T-cell (primary cell): ENCODE results near the gene DEPDC1. TPM values are rescaled to one million over a fixed set of nuclear protein-coding genes. Genes with fewer than 3 reads are reported as not detected.
A peak's percentile ranks its signal among the peaks of the same experiment; 100 is the strongest.
"Not testable (repeated sequence)": the region's sequence is repeated elsewhere in the genome, so short reads cannot be mapped to it uniquely, and the experiment has no call there.

Experiments used
- ATAC-seq, 4 experiments: fragments of 200-7000 bp in 3 of 4; fragments of 150-1000 bp in 1 of 4; cut with Tn5 transposase; replicated peaks in 1 of 4; 1 replicate in 3 of 4; 2 replicates in 1 of 4; pipeline ENCODE4 v1.10.0; 2021; ENCODE audit warnings: moderate library complexity in 3 of 4, mild to moderate bottlenecking in 2 of 4, moderate number of reproducible peaks in 1 of 4
- CTCF ChIA-PET, 2 donors: fragments of 300-600 bp; sonication (Branson Sonifier 250); formaldehyde crosslinking; loops; one replicate each; lab custom pipeline; 2022; ENCODE audit warnings: antibody characterized with exemption in 2 of 2; lab: Charles Lee
- POLR2A ChIA-PET, 2 donors: fragments of 300-600 bp; sonication (Branson Sonifier 250); formaldehyde crosslinking; loops; one replicate each; lab custom pipeline; 2022; ENCODE audit warnings: antibody characterized with exemption in 2 of 2; lab: Charles Lee
- DNase-seq, 35 experiments: peaks; one replicate each; pipeline versions ENCODE4 v3.0.0 to v3.0.0-alpha.2; 2013 to 2023
- H3K27ac ChIP-seq: one replicate; pipeline ENCODE4 v1.5.1; 2013; ENCODE audit warnings: low read length
- H3K27me3 ChIP-seq, 2 experiments: replicated peaks in 1 of 2; 1 replicate in 1 of 2; 2 replicates in 1 of 2; pipeline versions ENCODE4 v1.6.1 to v1.7.0; 2013; ENCODE audit warnings: low read length in 1 of 2, mixed read lengths in 1 of 2; ENCODE audit not compliant: control insufficient read depth in 2 of 2, insufficient read depth in 2 of 2; ENCODE audit errors: extremely low read depth in 1 of 2
- H3K36me3 ChIP-seq, 2 donors: 1 replicate in 1 of 2; 2 replicates in 1 of 2; pipeline versions ENCODE4 v1.6.1 to v1.7.0; 2013; ENCODE audit warnings: low read length in 1 of 2; ENCODE audit not compliant: control insufficient read depth in 2 of 2, insufficient read depth in 1 of 2; ENCODE audit errors: extremely low read depth in 1 of 2
- H3K4me1 ChIP-seq, 2 experiments: 1 replicate in 1 of 2; 2 replicates in 1 of 2; pipeline versions ENCODE4 v1.6.1 to v1.7.0; 2013; ENCODE audit warnings: low read length in 2 of 2, mixed read lengths in 1 of 2; ENCODE audit not compliant: insufficient read depth in 2 of 2, control insufficient read depth in 1 of 2; ENCODE audit errors: extremely low read depth in 1 of 2
- H3K4me3 ChIP-seq, 2 donors: 1 replicate in 1 of 2; 2 replicates in 1 of 2; pipeline versions ENCODE4 v1.5.1 to v1.7.0; 2013; ENCODE audit warnings: mild to moderate bottlenecking in 2 of 2, low read length in 1 of 2, moderate library complexity in 1 of 2; ENCODE audit not compliant: control insufficient read depth in 1 of 2; ENCODE audit errors: extremely low read depth in 1 of 2
- H3K9me3 ChIP-seq: 2 replicates; pipeline ENCODE4 v1.7.0; 2013
- H3K27ac Mint-ChIP-seq, 2 donors: one replicate each; pipeline ENCODE4 v1.8.0; 2020 to 2021; ENCODE audit warnings: mild to moderate bottlenecking in 2 of 2, mixed read lengths in 2 of 2
- H3K27me3 Mint-ChIP-seq, 2 donors: one replicate each; pipeline ENCODE4 v1.8.0; 2021 to 2022; ENCODE audit warnings: mixed read lengths in 2 of 2
- H3K36me3 Mint-ChIP-seq: one replicate; pipeline ENCODE4 v1.8.0; 2021; ENCODE audit warnings: mixed read lengths
- H3K4me1 Mint-ChIP-seq, 3 donors: one replicate each; pipeline ENCODE4 v1.8.0; 2020 to 2022; ENCODE audit warnings: mixed read lengths in 3 of 3, mild to moderate bottlenecking in 1 of 3
- H3K4me3 Mint-ChIP-seq, 3 donors: one replicate each; pipeline ENCODE4 v1.8.0; 2020 to 2022; ENCODE audit warnings: mild to moderate bottlenecking in 3 of 3, mixed read lengths in 3 of 3, moderate library complexity in 3 of 3
- H3K9me3 Mint-ChIP-seq, 3 donors: one replicate each; pipeline ENCODE4 v1.8.0; 2020 to 2022; ENCODE audit warnings: mixed read lengths in 3 of 3
- WGBS: methylation state at CpG from one replicate; pipeline ENCODE4 v1.1.5; 2013; ENCODE audit warnings: missing lambda C conversion rate; ENCODE audit not compliant: insufficient coverage; 5-methylcytosine and 5-hydroxymethylcytosine counted together
- total RNA-seq, 35 experiments: library from RNA in 6 of 35; stranded (reverse) in 6 of 35; fragments of 120-200 nt in 1 of 35; gene quantifications; one replicate each; pipeline versions ENCODE4 v1.2.1 to v1.2.4 and lab custom pipeline; 2013 to 2026

Gene DEPDC1
- total RNA-seq, 5 donors from 2014 or later (not counting 1 experiment from before 2014, with no cell fraction given), result 0.08 to 0.41 (median 0.20) TPM

DNA sequence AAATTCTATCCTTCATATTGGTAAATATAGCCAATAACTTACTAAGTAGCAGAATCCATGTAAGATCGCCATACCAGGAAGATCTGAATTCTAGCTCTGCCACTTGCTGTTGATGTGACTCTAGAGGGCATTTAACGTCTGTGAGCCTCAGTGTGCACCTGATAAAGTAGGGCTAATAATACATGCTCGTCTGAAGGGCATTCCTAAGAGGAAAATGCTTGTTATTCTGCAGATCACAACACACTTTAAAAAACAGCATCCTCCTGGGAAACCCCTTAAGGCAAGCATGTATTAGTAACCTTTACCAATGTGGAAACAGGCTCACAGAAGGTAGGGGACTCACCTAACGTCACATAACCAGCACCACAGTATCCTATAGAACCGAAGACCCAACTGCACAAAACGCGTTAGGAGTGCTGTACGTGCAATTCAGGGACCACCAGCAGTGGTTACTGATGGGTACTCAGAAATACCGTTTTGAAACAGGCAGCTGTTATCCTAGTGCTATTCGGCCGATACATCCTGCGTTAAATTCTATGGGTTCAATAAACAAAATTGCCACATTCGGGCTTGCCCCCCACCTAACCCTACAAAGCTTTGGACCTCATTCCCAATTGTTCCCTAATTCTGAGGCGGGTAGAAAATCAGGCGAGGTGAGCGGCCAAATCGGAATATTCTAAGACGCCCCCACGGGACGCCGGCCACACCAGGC is 758 bp downstream of the DEPDC1 start:
- 3% methylated on average over 15 of the region's 21 CpGs for WGBS
- Mint-ChIP-seq H3K4me1 (peaks cover 16 to 43% (median 18%) of the 10 kb centered on the region in 3 donors), H3K36me3 (no peaks in the 10 kb centered on the region), H3K27me3 (peaks cover 3 to 13% of the 10 kb centered on the region in 2 donors), H3K9me3 (no peaks in the 10 kb centered on the region), H3K4me3 (peak overlapping the region; percentile 79 to 85 (median 80)), H3K27ac (no peak overlapping the region)
- peaks cover 0 to 10% of the 10 kb centered on the region in 2 experiments for H3K27me3 ChIP-seq
- ChIA-PET CTCF (no interaction called here), POLR2A (no interaction called here)
- ATAC-seq (no peak), DNase-seq (peak in 1 of 35 experiments; percentile 6)
- peak overlapping the region; percentile 65 to 93 for H3K4me3 ChIP-seq
- H3K9me3 ChIP-seq, result no peaks in the 10 kb centered on the region
- H3K27ac ChIP-seq, result no peak overlapping the region
- H3K4me1 ChIP-seq, result peaks cover 4 to 9% of the 10 kb centered on the region in 2 experiments
- no peaks in the 10 kb centered on the region for H3K36me3 ChIP-seq

DNA sequence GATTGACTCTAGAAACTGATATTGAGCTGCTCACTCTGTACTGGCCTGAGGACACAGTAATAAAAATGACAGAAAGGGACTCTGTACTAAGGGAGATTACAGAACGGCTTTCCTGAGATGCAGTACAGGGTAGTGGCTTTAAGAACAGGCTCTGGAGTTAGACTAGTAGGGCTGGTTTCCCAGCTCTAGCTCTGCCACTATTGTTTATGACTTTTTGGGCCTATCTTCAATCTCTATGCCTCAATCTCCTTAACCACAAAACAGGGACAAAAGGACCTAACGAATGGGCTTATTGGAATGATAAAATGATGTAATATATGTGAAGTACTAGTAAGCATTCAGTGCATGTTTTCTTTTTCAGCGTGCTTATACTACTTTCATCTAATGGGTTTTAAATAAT is 1.4 kb downstream of the DEPDC1 start:
- POLR2A ChIA-PET, result no interaction called here
- H3K4me1 ChIP-seq, result peaks cover 4 to 9% of the 10 kb centered on the region in 2 experiments
- ATAC-seq, result no peak
- H3K27ac ChIP-seq, result no peak overlapping the region
- no peak overlapping the region for H3K4me3 ChIP-seq
- H3K36me3 ChIP-seq, result no peaks in the 10 kb centered on the region
- H3K36me3 Mint-ChIP-seq, result no peaks in the 10 kb centered on the region
- H3K9me3 Mint-ChIP-seq, result no peaks in the 10 kb centered on the region
- no peak for DNase-seq
- WGBS, result no CpG with 5 or more reads among the region's 3 CpGs
- H3K27ac Mint-ChIP-seq, result no peak overlapping the region
- peaks cover 0 to 10% of the 10 kb centered on the region in 2 experiments for H3K27me3 ChIP-seq
- CTCF ChIA-PET, result no interaction called here
- peak overlapping the region; percentile 79 to 85 (median 80) for H3K4me3 Mint-ChIP-seq
- H3K27me3 Mint-ChIP-seq, result peaks cover 3 to 13% of the 10 kb centered on the region in 2 donors
- no peaks in the 10 kb centered on the region for H3K9me3 ChIP-seq
- peaks cover 16 to 37% (median 16%) of the 10 kb centered on the region in 3 donors for H3K4me1 Mint-ChIP-seq

DNA sequence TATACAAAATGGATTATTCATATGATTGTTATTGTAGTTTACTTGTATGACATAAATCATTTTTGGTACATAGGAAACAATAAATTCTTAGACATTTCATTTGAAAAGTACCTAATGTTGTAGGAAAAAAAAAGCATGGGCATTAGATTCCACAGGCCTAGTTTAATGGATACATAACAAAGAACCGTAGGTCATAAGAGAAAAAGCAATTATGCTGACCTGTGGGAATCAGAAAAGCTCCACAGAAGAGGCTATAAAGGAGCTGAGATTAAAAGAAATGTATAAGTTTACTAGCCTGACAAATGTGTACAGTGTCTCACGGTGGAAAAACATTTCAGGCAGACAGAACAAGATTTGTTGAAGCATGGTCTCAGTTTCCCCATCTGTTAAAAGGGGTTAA is 3.7 kb downstream of the DEPDC1 start:
- CTCF ChIA-PET, result no interaction called here
- Histone ChIP-seq H3K4me3 (no peak overlapping the region), H3K9me3 (no peaks in the 10 kb centered on the region), H3K36me3 (no peaks in the 10 kb centered on the region), H3K27ac (no peak overlapping the region), H3K4me1 (peaks cover 4 to 9% of the 10 kb centered on the region in 2 experiments), H3K27me3 (peaks cover 0 to 10% of the 10 kb centered on the region in 2 experiments)
- H3K27ac Mint-ChIP-seq, result no peak overlapping the region
- peaks cover 16 to 26% (median 16%) of the 10 kb centered on the region in 3 donors for H3K4me1 Mint-ChIP-seq
- H3K36me3 Mint-ChIP-seq, result no peaks in the 10 kb centered on the region
- 100% methylated on average over 1 of the region's 2 CpGs for WGBS
- no peak overlapping the region for H3K4me3 Mint-ChIP-seq
- peaks cover 3 to 8% of the 10 kb centered on the region in 2 donors for H3K27me3 Mint-ChIP-seq
- DNase-seq (no peak), ATAC-seq (no peak)
- POLR2A ChIA-PET, result no interaction called here
- peaks cover 0 to 4% (median 4%) of the 10 kb centered on the region in 3 donors for H3K9me3 Mint-ChIP-seq

DNA sequence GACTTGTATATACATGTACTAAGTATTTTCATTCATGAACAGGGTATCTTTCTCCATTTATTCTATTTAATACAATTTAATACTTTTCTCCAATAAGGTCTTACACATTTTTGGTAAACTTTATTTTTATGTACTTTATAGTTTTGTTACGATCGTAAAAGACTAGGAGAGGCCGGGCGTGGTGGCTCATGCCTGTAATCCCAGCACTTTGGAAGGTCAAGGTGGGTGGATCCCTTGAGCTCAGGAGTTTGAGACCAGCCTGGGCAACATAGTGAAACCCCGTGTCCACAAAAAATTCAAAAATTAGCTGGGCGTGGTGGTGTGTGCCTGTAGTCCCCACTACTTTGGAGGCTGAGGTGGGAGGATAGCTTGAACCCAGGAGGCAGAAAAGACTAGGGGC is 4.6 kb downstream of the DEPDC1 start:
- DNase-seq, H3K4me1 ChIP-seq, H3K36me3 ChIP-seq, H3K27ac Mint-ChIP-seq, CTCF ChIA-PET, H3K4me3 ChIP-seq, ATAC-seq, H3K9me3 Mint-ChIP-seq, H3K4me3 Mint-ChIP-seq, H3K27ac ChIP-seq, H3K27me3 Mint-ChIP-seq, H3K27me3 ChIP-seq, POLR2A ChIA-PET, H3K36me3 Mint-ChIP-seq, H3K9me3 ChIP-seq: not testable (repeated sequence)
- H3K4me1 Mint-ChIP-seq, result peaks cover 13 to 21% (median 16%) of the 10 kb centered on the region in 3 donors
- WGBS, result 100% methylated on average over 6 of the region's 6 CpGs

DNA sequence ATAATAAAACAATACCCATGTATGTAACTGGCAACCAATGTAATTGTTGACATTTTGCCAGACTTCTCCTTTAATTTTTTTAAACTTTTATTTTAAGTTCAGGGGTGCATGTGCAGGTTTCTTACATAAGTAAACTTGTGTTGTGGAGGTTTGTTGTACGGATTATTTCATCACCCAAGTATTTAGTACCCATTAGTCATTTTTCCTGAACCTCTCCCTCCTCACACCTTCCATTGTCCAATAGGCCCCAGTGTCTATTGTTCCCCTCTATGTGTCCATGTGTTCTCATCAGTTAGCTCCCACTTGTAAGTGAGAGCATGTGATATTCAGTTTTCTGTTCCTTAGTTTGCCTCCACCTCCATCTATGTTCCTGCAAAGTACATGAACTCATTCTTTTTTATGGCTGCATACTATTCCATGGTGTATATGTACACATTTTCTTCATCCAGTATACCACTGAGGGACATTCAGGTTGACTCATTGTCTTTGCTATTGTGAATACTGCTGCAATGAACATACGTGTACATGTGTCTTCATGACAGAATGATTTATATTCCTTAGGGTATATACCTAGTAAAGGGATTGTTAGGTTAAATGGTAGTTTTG is 6.7 kb downstream of the DEPDC1 start:
- no CpG with 5 or more reads among the region's 2 CpGs for WGBS
- ChIA-PET POLR2A (no interaction called here), CTCF (no interaction called here)
- H3K36me3 Mint-ChIP-seq, result no peaks in the 10 kb centered on the region
- no peak overlapping the region for H3K4me3 ChIP-seq
- H3K27ac ChIP-seq, result no peak overlapping the region
- peaks cover 0 to 8% (median under 1%) of the 10 kb centered on the region in 3 donors for H3K4me1 Mint-ChIP-seq
- H3K4me3 Mint-ChIP-seq, result no peak overlapping the region
- H3K27me3 ChIP-seq, result no peaks in the 10 kb centered on the region
- DNase-seq (no peak), ATAC-seq (no peak)
- no peak overlapping the region for H3K27ac Mint-ChIP-seq
- no peaks in the 10 kb centered on the region for H3K4me1 ChIP-seq
- H3K36me3 ChIP-seq, result no peaks in the 10 kb centered on the region
- peaks cover 0 to 4% (median 4%) of the 10 kb centered on the region in 3 donors for H3K9me3 Mint-ChIP-seq
- no peaks in the 10 kb centered on the region for H3K27me3 Mint-ChIP-seq
- no peaks in the 10 kb centered on the region for H3K9me3 ChIP-seq

DNA sequence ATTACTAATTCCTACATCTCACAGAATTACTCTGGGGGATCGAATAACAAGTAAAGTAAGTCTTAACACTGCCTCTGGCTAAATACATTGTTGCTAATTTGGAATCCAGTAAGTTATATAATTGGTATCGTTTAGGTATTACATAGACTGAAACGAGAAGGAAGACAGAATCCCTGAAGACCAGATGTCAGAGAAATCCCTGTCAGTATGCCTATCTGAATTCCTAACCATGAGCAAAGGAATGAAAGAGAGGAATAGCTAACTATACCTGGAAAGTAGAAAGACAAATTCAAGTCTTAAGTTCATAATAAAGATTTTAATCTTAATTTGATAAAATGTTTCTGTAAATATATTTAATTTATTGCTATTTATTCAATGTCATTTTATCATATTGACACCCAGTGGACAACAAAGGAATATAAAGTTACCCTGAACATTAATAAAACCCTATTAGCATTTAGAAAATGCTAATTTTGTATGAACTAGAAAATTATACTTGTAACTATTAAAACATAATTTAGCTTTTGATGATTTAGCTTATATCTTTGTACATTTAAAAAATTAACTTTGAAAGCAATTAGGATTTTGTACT is 11.4 kb downstream of the DEPDC1 start:
- Histone ChIP-seq H3K4me1 (no peaks in the 10 kb centered on the region), H3K9me3 (no peaks in the 10 kb centered on the region), H3K27ac (no peak overlapping the region), H3K36me3 (no peaks in the 10 kb centered on the region), H3K4me3 (no peak overlapping the region), H3K27me3 (no peaks in the 10 kb centered on the region)
- ATAC-seq (no peak), DNase-seq (no peak)
- H3K9me3 Mint-ChIP-seq, result peaks cover 0 to 4% (median 4%) of the 10 kb centered on the region in 3 donors
- H3K4me1 Mint-ChIP-seq, result peaks cover 0 to 5% (median 0%) of the 10 kb centered on the region in 3 donors
- ChIA-PET POLR2A (no interaction called here), CTCF (no interaction called here)
- H3K27me3 Mint-ChIP-seq, result no peaks in the 10 kb centered on the region
- H3K36me3 Mint-ChIP-seq, result no peaks in the 10 kb centered on the region
- no CpG with 5 or more reads among the region's 3 CpGs for WGBS
- no peak overlapping the region for H3K4me3 Mint-ChIP-seq
- H3K27ac Mint-ChIP-seq, result no peak overlapping the region
